OCI-LY3 (cell line): ENCODE data around the gene LRP4.

ENCODE experiments used
- CTCF ChIP-seq: fragments of 200-600, 300-600 bp; sonication (generic); IDR thresholded peaks from 2 replicates; pipeline ENCODE4 v1.5.1; 2014; ENCODE audit warnings: antibody characterized with exemption, low read length, low read depth
- EZH2phosphoT487 ChIP-seq: fragments of 200-600 bp; shearing (Covaris generic); IDR thresholded peaks from 2 replicates; pipeline ENCODE4 v1.6.1; 2018; ENCODE audit warnings: antibody characterized with exemption, mixed run types, low read depth

DNA sequence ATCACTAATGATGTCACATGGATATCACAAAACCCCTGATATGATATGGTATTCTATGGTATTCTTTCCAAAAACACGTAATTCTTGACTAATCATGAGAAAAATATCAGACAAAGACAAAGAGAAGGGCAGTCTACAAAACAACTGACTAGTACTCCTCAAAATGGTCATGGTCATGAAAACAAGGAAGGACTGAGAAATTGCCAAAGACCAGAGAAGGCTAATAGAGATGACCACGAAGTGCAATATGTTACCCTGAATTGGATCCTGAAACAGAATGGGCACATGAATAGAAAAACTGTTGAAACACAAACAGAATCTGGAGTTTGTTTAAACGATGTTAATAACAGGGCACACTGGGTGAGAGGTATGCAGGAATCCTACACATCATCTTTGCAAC, 82.5 kb downstream of the LRP4 start:
- TF ChIP-seq CTCF (no peak), EZH2phosphoT487 (no peak)
